Fibroblast of lung (primary cell): ENCODE data around the gene SNX5. TPM values are rescaled to one million over a fixed set of nuclear protein-coding genes. Genes with fewer than 3 reads are reported as not detected.

Experiments used
- DNase-seq, 2 donors: peaks; one replicate each; pipeline versions ENCODE4 v3.0.0 to v3.0.0-alpha.2; 2010; ENCODE audit warnings: low read depth in 2 of 2
- H2AFZ ChIP-seq: 2 replicates; pipeline ENCODE4 v1.5.1; 2012; ENCODE audit warnings: low read length, control low read depth, inconsistent platforms
- H3K27ac ChIP-seq: 2 replicates; pipeline ENCODE4 v1.5.1; 2011; ENCODE audit warnings: low read length, control low read depth; ENCODE audit not compliant: insufficient read depth
- H3K27me3 ChIP-seq: 2 replicates; pipeline ENCODE4 v1.5.1; 2011; ENCODE audit warnings: mild to moderate bottlenecking, low read length; ENCODE audit not compliant: control insufficient read depth, insufficient read depth
- H3K36me3 ChIP-seq: 2 replicates; pipeline ENCODE4 v1.5.1; 2011; ENCODE audit warnings: low read length; ENCODE audit not compliant: control insufficient read depth, insufficient read depth
- H3K4me1 ChIP-seq: 2 replicates; pipeline ENCODE4 v1.5.1; 2011; ENCODE audit warnings: low read length; ENCODE audit not compliant: control insufficient read depth, insufficient read depth; ENCODE audit errors: extremely low read depth
- H3K4me2 ChIP-seq: 2 replicates; pipeline ENCODE4 v1.5.1; 2011; ENCODE audit warnings: low read length, control low read depth; ENCODE audit not compliant: insufficient read depth; ENCODE audit errors: extremely low read depth
- H3K4me3 ChIP-seq, 4 experiments: fragments of 200-600 bp in 1 of 4; sonication (generic) in 1 of 4; replicated peaks in 1 of 4; 2 replicates each; pipeline ENCODE4 v1.5.1; 2011 to 2016; ENCODE audit warnings: low read length in 4 of 4, low read depth in 3 of 4, mild to moderate bottlenecking in 3 of 4, control low read depth in 2 of 4, inconsistent platforms in 1 of 4, mixed read lengths in 1 of 4; ENCODE audit not compliant: insufficient read depth in 1 of 4; ENCODE audit errors: control extremely low read depth in 1 of 4
- H3K79me2 ChIP-seq: 2 replicates; pipeline ENCODE4 v1.5.1; 2012; ENCODE audit warnings: mild to moderate bottlenecking, low read length, inconsistent platforms; ENCODE audit not compliant: control insufficient read depth, insufficient read depth
- H3K9ac ChIP-seq: 2 replicates; pipeline ENCODE4 v1.5.1; 2011; ENCODE audit warnings: mild to moderate bottlenecking, low read length, control low read depth; ENCODE audit not compliant: insufficient read depth
- H3K9me3 ChIP-seq: 2 replicates; pipeline ENCODE4 v1.5.1; 2012; ENCODE audit warnings: low read depth, low read length; ENCODE audit not compliant: control insufficient read depth, insufficient read depth
- H4K20me1 ChIP-seq: 2 replicates; pipeline ENCODE4 v1.5.1; 2011; ENCODE audit warnings: low read length; ENCODE audit not compliant: control insufficient read depth, insufficient read depth; ENCODE audit errors: extremely low read depth
- CTCF ChIP-seq, 2 donors: IDR thresholded peaks in 1 of 2; conservative IDR thresholded peaks in 1 of 2; 1 replicate in 1 of 2; 2 replicates in 1 of 2; pipeline ENCODE4 v1.5.1; 2011 to 2012; ENCODE audit warnings: low read length in 2 of 2, control low read depth in 1 of 2, inconsistent platforms in 1 of 2, low read depth in 1 of 2, mild to moderate bottlenecking in 1 of 2
- EZH2 ChIP-seq: IDR thresholded peaks from 2 replicates; pipeline ENCODE4 v1.5.1; 2012; ENCODE audit warnings: low read length, control low read depth, mild to moderate bottlenecking; ENCODE audit errors: missing control alignments
- polyA plus RNA-seq, 2 donors: library from polyadenylated mRNA; depleted of rRNA in 1 of 2; stranded (reverse) in 1 of 2; unstranded in 1 of 2; fragments of >200 nt; gene quantifications; 2 replicates each; pipeline ENCODE4 v1.2.1, GENCODE V29; 2011 to 2012; ENCODE audit warnings: missing spikeins in 1 of 2
- total RNA-seq: library from RNA; depleted of rRNA; stranded (reverse); fragments of >200 nt; gene quantifications from 2 replicates; pipeline ENCODE4 v1.2.1, GENCODE V29; 2014

Gene SNX5
- total and polyA plus RNA-seq, 2 donors (not counting 1 experiment from before 2014, with no cell fraction given), result 73.5 to 127 TPM

- Histone ChIP-seq H3K4me3 (no peak overlapping the region), H3K9ac (no peak overlapping the region), H3K9me3 (no peaks in the 10 kb centered on the region), H3K4me1 (no peaks in the 10 kb centered on the region), H3K79me2 (peaks cover 44% of the 10 kb centered on the region), H4K20me1 (no peaks in the 10 kb centered on the region), H3K4me2 (no peak overlapping the region), H3K27ac (no peak overlapping the region), H3K36me3 (peaks cover 21% of the 10 kb centered on the region), H2AFZ (no peak overlapping the region), H3K27me3 (no peaks in the 10 kb centered on the region)
- TF ChIP-seq EZH2, result no peak
- TF ChIP-seq CTCF (conservative IDR thresholded peaks at IDR 0.05 in 1 of 2, IDR thresholded peaks at IDR 0.05 in 1 of 2; ENCODE audit: low read depth in 1 of 2, low read length in 2 of 2), result no peak
- no peak for DNase-seq
Measured at GRCh38 chr20:17951323-17951722, 17.3 kb downstream of the SNX5 start.

- no peak overlapping the region for H3K4me2 ChIP-seq
- DNase-seq, result no peak
- TF ChIP-seq CTCF (conservative IDR thresholded peaks at IDR 0.05 in 1 of 2, IDR thresholded peaks at IDR 0.05 in 1 of 2; ENCODE audit: low read depth in 1 of 2, low read length in 2 of 2) (no peak), EZH2 (no peak)
- H3K4me3 ChIP-seq, result no peak overlapping the region
- no peaks in the 10 kb centered on the region for H4K20me1 ChIP-seq
- H3K36me3 ChIP-seq, result peaks cover 26% of the 10 kb centered on the region
- no peak overlapping the region for H3K27ac ChIP-seq
- no peaks in the 10 kb centered on the region for H3K4me1 ChIP-seq
- no peaks in the 10 kb centered on the region for H3K9me3 ChIP-seq
- no peak overlapping the region for H3K9ac ChIP-seq
- H3K79me2 ChIP-seq, result peaks cover 38% of the 10 kb centered on the region
- no peak overlapping the region for H2AFZ ChIP-seq
- H3K27me3 ChIP-seq, result no peaks in the 10 kb centered on the region
Measured at GRCh38 chr20:17950670-17951069, 17.9 kb downstream of the SNX5 start.

- Histone ChIP-seq H3K9me3 (no peaks in the 10 kb centered on the region), H3K79me2 (peaks cover 30% of the 10 kb centered on the region), H4K20me1 (no peaks in the 10 kb centered on the region), H3K36me3 (peaks cover 31% of the 10 kb centered on the region), H3K4me1 (no peaks in the 10 kb centered on the region), H3K27me3 (no peaks in the 10 kb centered on the region), H3K4me3 (no peak overlapping the region), H3K9ac (no peak overlapping the region), H3K27ac (no peak overlapping the region), H3K4me2 (no peak overlapping the region), H2AFZ (no peak overlapping the region)
- TF ChIP-seq CTCF (conservative IDR thresholded peaks at IDR 0.05 in 1 of 2, IDR thresholded peaks at IDR 0.05 in 1 of 2; ENCODE audit: low read depth in 1 of 2, low read length in 2 of 2) (no peak), EZH2 (no peak)
- DNase-seq, result no peak
Measured at GRCh38 chr20:17949899-17950298, 18.7 kb downstream of the SNX5 start.
